K562 (cell line): ENCODE measurements around the gene FOXR1. TPM values are rescaled to one million over a fixed set of nuclear protein-coding genes. Genes with fewer than 3 reads are reported as not detected.

Experiments used
- BMI1 ChIP-seq: fragments of 150-350 bp; IDR thresholded peaks from 2 replicates; pipeline ENCODE4 v1.6.1; 2014; ENCODE audit warnings: low read length
- CEBPB ChIP-seq: fragments of 450-650 bp; IDR thresholded peaks from 2 replicates; pipeline ENCODE4 v1.6.1; 2016; ENCODE audit warnings: missing genetic modification characterization, missing compliant biosample characterization
- FOXJ2 ChIP-seq: fragments of 200-800 bp; sonication (Bioruptor generic); IDR thresholded peaks from 2 replicates; pipeline ENCODE4 v1.6.1; 2016; ENCODE audit warnings: missing genetic modification characterization, missing compliant biosample characterization
- HNRNPUL1 ChIP-seq: fragments of 200-400 bp; formaldehyde crosslinking; IDR thresholded peaks from 2 replicates; pipeline ENCODE4 v1.6.1; 2017; ENCODE audit warnings: low read length
- JUN ChIP-seq, 2 experiments: sonication (generic) in 1 of 2; formaldehyde crosslinking in 1 of 2; IDR thresholded peaks; 2 replicates each; pipeline versions ENCODE4 v1.6.1 to v1.8.0; 2012 to 2022; ENCODE audit warnings: borderline replicate concordance in 2 of 2, mild to moderate bottlenecking in 2 of 2, improper control_type of control experiment in 1 of 2, low read depth in 1 of 2, low read length in 1 of 2, missing genetic modification reagents in 1 of 2
- NFXL1 ChIP-seq: fragments of 450-650 bp; formaldehyde crosslinking; IDR thresholded peaks from 2 replicates; pipeline ENCODE4 v1.4.0; 2021; ENCODE audit warnings: mild to moderate bottlenecking
- POLR2A ChIP-seq: fragments of 450-650 bp; conservative IDR thresholded peaks from 2 replicates; pipeline ENCODE4 v1.6.1; 2016
- PPARD ChIP-seq: fragments of 250-450 bp; sonication (Bioruptor Pico); IDR thresholded peaks from 2 replicates; pipeline ENCODE4 v1.8.0; 2022; ENCODE audit warnings: inconsistent platforms, mild to moderate bottlenecking, moderate library complexity
- SAP30 ChIP-seq: fragments of 200-600 bp; sonication (generic); IDR thresholded peaks from 2 replicates; pipeline ENCODE4 v1.6.1; 2012; ENCODE audit warnings: borderline replicate concordance, low read depth, mild to moderate bottlenecking, moderate library complexity, low read length, control low read depth, inconsistent platforms; ENCODE audit not compliant: insufficient read depth, poor library complexity, severe bottlenecking
- polyA plus RNA-seq, 8 experiments: library from polyadenylated mRNA; depleted of rRNA in 4 of 8; stranded (reverse) in 5 of 8; unstranded in 3 of 8; fragments of >200 nt; fragmentation: Nextera tagmentation in 2 of 8; fragmentation: Illumina TruSeq in 1 of 8; extraction: Ambion mirVana in 2 of 8; extraction: Trizol in 1 of 8; gene quantifications; 2 replicates each; pipeline versions ENCODE4 v1.2.1 to v1.2.3, GENCODE V29; 2011 to 2014; ENCODE audit warnings: inconsistent platforms in 1 of 8, missing spikeins in 1 of 8
- total RNA-seq, 7 experiments: library from RNA; depleted of rRNA in 6 of 7; stranded (reverse); fragments of >200 nt in 6 of 7; fragmentation: Illumina TruSeq in 2 of 7; extraction: Trizol in 2 of 7; gene quantifications; 2 replicates each; pipeline versions ENCODE4 v1.2.1 to v1.2.3, GENCODE V29; 2011 to 2021; ENCODE audit warnings: low replicate concordance in 1 of 7
- TF ChIP-seq, protein P1 (sequence below): fragments of 450-650 bp; IDR thresholded peaks from one replicate; pipeline ENCODE4 v1.6.1; 2018; ENCODE audit warnings: mild to moderate bottlenecking, moderate library complexity; ENCODE audit not compliant: partially characterized antibody
- TF ChIP-seq, protein P2 (sequence below): IDR thresholded peaks from 3 replicates; pipeline ENCODE4 v1.6.1; 2011; ENCODE audit warnings: borderline replicate concordance, mild to moderate bottlenecking, moderate library complexity; ENCODE audit not compliant: insufficient read length; ENCODE audit errors: extremely low read depth
- TF ChIP-seq, protein P3 (sequence below), 2 experiments: fragments of 450-650 bp; IDR thresholded peaks; 2 replicates each; pipeline ENCODE4 v1.6.1; 2018; ENCODE audit warnings: mild to moderate bottlenecking in 2 of 2, low read depth in 1 of 2; ENCODE audit not compliant: partially characterized antibody in 2 of 2
- TF ChIP-seq, protein P4 (sequence below), 3 experiments: fragments of 200-800 bp in 1 of 3; fragments of 250-450 bp in 1 of 3; fragments of 450-650 bp in 1 of 3; sonication (Bioruptor Pico) in 1 of 3; sonication (Bioruptor generic) in 1 of 3; formaldehyde crosslinking in 1 of 3; IDR thresholded peaks; 2 replicates each; pipeline versions ENCODE4 v1.6.1 to v1.8.0; 2016 to 2022; ENCODE audit warnings: mild to moderate bottlenecking in 2 of 3, missing genetic modification characterization in 2 of 3, missing compliant biosample characterization in 1 of 3, moderate library complexity in 1 of 3

Gene FOXR1
- total and polyA plus RNA-seq, 9 of the 15 experiments (the other 6 are each of a cell fraction or from before 2014, with no cell fraction given): not detected

DNA sequence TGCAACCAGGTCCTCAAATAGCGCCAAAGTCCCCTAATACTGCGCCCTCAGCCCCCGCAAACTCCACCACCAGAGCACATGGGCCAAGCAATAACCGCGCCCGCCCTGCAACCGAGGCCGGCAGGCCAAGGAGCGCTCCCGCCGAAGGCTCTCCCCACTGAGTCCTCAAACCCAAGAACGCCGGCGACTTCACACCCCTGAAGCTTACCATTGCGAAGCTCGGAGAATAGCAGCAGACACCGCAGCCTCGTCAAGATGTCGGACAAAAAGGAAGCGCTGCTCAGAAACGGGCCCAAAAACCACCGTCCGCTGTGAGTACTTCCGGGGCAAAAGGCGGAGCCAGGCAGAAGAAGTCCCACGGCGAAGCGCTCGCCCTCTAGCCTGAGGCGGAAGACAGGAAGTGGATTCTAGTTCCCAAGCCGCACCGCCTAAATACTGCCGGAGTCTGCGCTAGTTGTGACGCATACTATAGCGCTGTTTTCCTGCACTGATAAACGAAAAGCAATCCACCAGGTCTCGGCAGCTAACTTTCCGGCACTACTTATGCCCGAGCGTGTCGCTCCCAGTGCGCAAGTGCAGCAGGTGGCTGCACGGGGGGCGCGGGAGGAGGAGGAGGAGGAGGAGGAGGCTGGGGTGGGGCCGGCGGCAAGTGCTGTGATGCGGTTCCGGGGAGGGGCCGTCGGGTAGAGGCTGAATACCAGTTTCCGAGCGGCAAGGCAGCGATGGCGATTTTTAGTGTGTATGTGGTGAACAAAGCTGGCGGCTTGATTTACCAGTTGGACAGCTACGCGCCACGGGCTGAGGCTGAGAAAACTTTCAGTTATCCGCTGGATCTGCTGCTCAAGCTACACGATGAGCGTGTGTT lies 46.7 kb downstream of the FOXR1 start, which contains the start of the genes RPS25 and TRAPPC4 (continued):
- TF ChIP-seq NFXL1 (no peak), CEBPB (tag) (no peak), PPARD (CRISPR knock-in tag) (no peak), HNRNPUL1 (no peak), BMI1 (no peak), SAP30 (peak; percentile 69), JUN (IDR thresholded peaks at IDR 0.05; ENCODE audit: borderline replicate concordance, low read depth, low read length) (peak; percentile 4; the same call in 1 of the 2 replicates), JUN (CRISPR knock-in tag; IDR thresholded peaks at IDR 0.05; ENCODE audit: borderline replicate concordance) (peak; percentile 82; the same call in 1 of the 2 replicates), POLR2A (peak; percentile 98), FOXJ2 (tag) (peak; percentile 46; the same call in 1 of the 2 replicates)
- TF ChIP-seq, protein P1, sequence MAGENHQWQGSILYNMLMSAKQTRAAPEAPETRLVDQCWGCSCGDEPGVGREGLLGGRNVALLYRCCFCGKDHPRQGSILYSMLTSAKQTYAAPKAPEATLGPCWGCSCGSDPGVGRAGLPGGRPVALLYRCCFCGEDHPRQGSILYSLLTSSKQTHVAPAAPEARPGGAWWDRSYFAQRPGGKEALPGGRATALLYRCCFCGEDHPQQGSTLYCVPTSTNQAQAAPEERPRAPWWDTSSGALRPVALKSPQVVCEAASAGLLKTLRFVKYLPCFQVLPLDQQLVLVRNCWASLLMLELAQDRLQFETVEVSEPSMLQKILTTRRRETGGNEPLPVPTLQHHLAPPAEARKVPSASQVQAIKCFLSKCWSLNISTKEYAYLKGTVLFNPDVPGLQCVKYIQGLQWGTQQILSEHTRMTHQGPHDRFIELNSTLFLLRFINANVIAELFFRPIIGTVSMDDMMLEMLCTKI: no peak
- TF ChIP-seq, protein P2, sequence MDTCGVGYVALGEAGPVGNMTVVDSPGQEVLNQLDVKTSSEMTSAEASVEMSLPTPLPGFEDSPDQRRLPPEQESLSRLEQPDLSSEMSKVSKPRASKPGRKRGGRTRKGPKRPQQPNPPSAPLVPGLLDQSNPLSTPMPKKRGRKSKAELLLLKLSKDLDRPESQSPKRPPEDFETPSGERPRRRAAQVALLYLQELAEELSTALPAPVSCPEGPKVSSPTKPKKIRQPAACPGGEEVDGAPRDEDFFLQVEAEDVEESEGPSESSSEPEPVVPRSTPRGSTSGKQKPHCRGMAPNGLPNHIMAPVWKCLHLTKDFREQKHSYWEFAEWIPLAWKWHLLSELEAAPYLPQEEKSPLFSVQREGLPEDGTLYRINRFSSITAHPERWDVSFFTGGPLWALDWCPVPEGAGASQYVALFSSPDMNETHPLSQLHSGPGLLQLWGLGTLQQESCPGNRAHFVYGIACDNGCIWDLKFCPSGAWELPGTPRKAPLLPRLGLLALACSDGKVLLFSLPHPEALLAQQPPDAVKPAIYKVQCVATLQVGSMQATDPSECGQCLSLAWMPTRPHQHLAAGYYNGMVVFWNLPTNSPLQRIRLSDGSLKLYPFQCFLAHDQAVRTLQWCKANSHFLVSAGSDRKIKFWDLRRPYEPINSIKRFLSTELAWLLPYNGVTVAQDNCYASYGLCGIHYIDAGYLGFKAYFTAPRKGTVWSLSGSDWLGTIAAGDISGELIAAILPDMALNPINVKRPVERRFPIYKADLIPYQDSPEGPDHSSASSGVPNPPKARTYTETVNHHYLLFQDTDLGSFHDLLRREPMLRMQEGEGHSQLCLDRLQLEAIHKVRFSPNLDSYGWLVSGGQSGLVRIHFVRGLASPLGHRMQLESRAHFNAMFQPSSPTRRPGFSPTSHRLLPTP: no peak
- TF ChIP-seq, protein P3, sequence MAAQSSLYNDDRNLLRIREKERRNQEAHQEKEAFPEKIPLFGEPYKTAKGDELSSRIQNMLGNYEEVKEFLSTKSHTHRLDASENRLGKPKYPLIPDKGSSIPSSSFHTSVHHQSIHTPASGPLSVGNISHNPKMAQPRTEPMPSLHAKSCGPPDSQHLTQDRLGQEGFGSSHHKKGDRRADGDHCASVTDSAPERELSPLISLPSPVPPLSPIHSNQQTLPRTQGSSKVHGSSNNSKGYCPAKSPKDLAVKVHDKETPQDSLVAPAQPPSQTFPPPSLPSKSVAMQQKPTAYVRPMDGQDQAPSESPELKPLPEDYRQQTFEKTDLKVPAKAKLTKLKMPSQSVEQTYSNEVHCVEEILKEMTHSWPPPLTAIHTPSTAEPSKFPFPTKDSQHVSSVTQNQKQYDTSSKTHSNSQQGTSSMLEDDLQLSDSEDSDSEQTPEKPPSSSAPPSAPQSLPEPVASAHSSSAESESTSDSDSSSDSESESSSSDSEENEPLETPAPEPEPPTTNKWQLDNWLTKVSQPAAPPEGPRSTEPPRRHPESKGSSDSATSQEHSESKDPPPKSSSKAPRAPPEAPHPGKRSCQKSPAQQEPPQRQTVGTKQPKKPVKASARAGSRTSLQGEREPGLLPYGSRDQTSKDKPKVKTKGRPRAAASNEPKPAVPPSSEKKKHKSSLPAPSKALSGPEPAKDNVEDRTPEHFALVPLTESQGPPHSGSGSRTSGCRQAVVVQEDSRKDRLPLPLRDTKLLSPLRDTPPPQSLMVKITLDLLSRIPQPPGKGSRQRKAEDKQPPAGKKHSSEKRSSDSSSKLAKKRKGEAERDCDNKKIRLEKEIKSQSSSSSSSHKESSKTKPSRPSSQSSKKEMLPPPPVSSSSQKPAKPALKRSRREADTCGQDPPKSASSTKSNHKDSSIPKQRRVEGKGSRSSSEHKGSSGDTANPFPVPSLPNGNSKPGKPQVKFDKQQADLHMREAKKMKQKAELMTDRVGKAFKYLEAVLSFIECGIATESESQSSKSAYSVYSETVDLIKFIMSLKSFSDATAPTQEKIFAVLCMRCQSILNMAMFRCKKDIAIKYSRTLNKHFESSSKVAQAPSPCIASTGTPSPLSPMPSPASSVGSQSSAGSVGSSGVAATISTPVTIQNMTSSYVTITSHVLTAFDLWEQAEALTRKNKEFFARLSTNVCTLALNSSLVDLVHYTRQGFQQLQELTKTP (IDR thresholded peaks at IDR 0.05; ENCODE audit: low read depth in 1 of 2, partially characterized antibody in 2 of 2): no peak
- TF ChIP-seq, protein P4, sequence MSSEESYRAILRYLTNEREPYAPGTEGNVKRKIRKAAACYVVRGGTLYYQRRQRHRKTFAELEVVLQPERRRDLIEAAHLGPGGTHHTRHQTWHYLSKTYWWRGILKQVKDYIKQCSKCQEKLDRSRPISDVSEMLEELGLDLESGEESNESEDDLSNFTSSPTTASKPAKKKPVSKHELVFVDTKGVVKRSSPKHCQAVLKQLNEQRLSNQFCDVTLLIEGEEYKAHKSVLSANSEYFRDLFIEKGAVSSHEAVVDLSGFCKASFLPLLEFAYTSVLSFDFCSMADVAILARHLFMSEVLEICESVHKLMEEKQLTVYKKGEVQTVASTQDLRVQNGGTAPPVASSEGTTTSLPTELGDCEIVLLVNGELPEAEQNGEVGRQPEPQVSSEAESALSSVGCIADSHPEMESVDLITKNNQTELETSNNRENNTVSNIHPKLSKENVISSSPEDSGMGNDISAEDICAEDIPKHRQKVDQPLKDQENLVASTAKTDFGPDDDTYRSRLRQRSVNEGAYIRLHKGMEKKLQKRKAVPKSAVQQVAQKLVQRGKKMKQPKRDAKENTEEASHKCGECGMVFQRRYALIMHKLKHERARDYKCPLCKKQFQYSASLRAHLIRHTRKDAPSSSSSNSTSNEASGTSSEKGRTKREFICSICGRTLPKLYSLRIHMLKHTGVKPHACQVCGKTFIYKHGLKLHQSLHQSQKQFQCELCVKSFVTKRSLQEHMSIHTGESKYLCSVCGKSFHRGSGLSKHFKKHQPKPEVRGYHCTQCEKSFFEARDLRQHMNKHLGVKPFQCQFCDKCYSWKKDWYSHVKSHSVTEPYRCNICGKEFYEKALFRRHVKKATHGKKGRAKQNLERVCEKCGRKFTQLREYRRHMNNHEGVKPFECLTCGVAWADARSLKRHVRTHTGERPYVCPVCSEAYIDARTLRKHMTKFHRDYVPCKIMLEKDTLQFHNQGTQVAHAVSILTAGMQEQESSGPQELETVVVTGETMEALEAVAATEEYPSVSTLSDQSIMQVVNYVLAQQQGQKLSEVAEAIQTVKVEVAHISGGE (CRISPR knock-in tag; IDR thresholded peaks at IDR 0.05): peak; percentile 88 to 98 (median 97)
